Neuron (in vitro differentiated cells): ENCODE data around the gene VWA3B.
A peak's percentile ranks its signal among the peaks of the same experiment; 100 is the strongest.
"Not testable (repeated sequence)": the region's sequence is repeated elsewhere in the genome, so short reads cannot be mapped to it uniquely, and the experiment has no call there.

Source experiments
- H2AFZ ChIP-seq: one replicate; pipeline ENCODE4 v1.6.1; 2013; ENCODE audit warnings: low read depth, mild to moderate bottlenecking, inconsistent platforms, low read length, moderate library complexity
- H3K27me3 ChIP-seq: one replicate; pipeline ENCODE4 v1.6.1; 2013; ENCODE audit warnings: low read length; ENCODE audit not compliant: insufficient read depth
- H3K36me3 ChIP-seq: one replicate; pipeline ENCODE4 v1.6.1; 2013; ENCODE audit warnings: low read length; ENCODE audit not compliant: insufficient read depth
- H3K4me1 ChIP-seq: one replicate; pipeline ENCODE4 v1.6.1; 2013; ENCODE audit warnings: low read length; ENCODE audit not compliant: insufficient read depth
- H3K4me3 ChIP-seq: 2 replicates; pipeline ENCODE4 v1.5.1; 2013; ENCODE audit warnings: mild to moderate bottlenecking, low read length, moderate library complexity
- H3K9me3 ChIP-seq: one replicate; pipeline ENCODE4 v1.6.1; 2013; ENCODE audit warnings: low read length

Gene VWA3B

GRCh38 chr2:98310010-98310409 is 223.0 kb downstream of the VWA3B start:
- peaks cover 3% of the 10 kb centered on the region for H3K36me3 ChIP-seq
- H2AFZ ChIP-seq = no peak overlapping the region
- no peaks in the 10 kb centered on the region for H3K4me1 ChIP-seq
- H3K4me3 ChIP-seq = no peak overlapping the region
- H3K9me3 ChIP-seq = peaks cover 7% of the 10 kb centered on the region
- no peaks in the 10 kb centered on the region for H3K27me3 ChIP-seq

GRCh38 chr2:98311090-98311489 is 224.1 kb downstream of the VWA3B start:
- no peak overlapping the region for H2AFZ ChIP-seq
- no peaks in the 10 kb centered on the region for H3K27me3 ChIP-seq
- no peak overlapping the region for H3K4me3 ChIP-seq
- no peaks in the 10 kb centered on the region for H3K4me1 ChIP-seq
- peaks cover 3% of the 10 kb centered on the region for H3K36me3 ChIP-seq
- peaks cover 4% of the 10 kb centered on the region for H3K9me3 ChIP-seq

DNA sequence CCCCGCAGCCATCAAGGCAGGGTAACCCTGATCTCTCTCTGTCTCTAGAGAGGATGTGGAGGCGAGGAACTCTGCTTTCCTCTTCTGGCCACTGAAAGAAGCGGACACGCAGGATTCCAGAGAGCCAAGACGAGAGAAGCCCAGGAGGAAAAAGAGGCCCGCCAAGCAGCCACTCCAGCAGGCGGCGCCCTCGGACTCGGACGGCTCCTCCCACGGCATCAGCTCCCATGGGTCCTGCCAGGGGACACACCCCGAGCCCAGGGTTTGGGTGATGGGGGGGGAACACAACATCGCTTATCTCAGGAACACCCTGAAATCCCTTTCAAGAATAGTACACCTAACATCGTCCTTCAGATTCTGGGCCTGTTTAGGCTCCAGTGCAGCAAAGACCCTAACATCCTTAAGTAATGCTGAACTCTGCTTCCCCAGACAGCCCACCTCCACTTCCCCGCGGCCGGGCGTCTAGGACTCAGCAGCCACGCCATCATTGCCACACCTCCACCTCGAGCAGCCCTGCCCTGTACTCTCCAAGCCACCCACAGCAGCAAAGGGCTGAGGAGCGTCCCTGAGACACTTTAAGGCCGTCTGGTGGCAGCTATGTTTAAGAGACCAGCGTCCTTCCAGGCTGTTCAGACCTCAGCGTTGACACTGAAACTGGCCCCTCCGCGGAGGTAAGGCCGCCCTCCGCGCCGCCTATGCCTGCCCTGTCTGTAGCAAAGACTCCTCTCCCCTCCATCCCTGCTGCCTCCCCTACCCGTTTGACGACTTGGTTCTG is 225.0 kb downstream of the VWA3B start:
- Histone ChIP-seq H2AFZ (no peak overlapping the region), H3K9me3 (peaks cover 4% of the 10 kb centered on the region), H3K36me3 (peaks cover 3% of the 10 kb centered on the region), H3K27me3 (no peaks in the 10 kb centered on the region), H3K4me1 (no peaks in the 10 kb centered on the region), H3K4me3 (no peak overlapping the region)

GRCh38 chr2:98313492-98314250 is 226.7 kb downstream of the VWA3B start:
- no peak overlapping the region for H3K4me3 ChIP-seq
- peaks cover 4% of the 10 kb centered on the region for H3K9me3 ChIP-seq
- H3K36me3 ChIP-seq = peaks cover 3% of the 10 kb centered on the region
- no peaks in the 10 kb centered on the region for H3K4me1 ChIP-seq
- H2AFZ ChIP-seq = no peak overlapping the region
- no peaks in the 10 kb centered on the region for H3K27me3 ChIP-seq

- H3K4me1 ChIP-seq = no peaks in the 10 kb centered on the region
- H2AFZ ChIP-seq = no peak overlapping the region
- no peak overlapping the region for H3K4me3 ChIP-seq
- peaks cover 3% of the 10 kb centered on the region for H3K36me3 ChIP-seq
- H3K9me3 ChIP-seq = peaks cover 4% of the 10 kb centered on the region
- no peaks in the 10 kb centered on the region for H3K27me3 ChIP-seq
Measured at GRCh38 chr2:98314251-98314650, 227.3 kb downstream of the VWA3B start.

DNA sequence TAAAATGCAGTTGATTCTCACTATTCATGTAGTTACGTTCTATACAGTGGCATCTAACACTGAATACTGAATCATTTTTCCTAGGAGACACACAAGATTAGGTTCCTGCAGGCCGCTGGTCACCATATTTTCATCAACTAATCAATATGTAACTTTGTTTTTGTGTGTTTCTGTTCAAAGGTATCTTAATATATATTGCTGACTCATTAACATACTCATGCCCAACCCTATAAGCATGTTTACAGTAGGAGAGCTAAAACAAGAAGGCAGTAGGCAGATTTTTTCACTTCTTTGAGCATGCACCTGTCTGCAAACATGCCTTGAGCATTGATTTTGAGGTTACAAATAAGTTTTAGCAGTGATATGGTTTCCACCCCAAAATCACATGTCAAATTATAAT is 229.0 kb downstream of the VWA3B start:
- no peaks in the 10 kb centered on the region for H3K4me1 ChIP-seq
- H3K4me3 ChIP-seq = no peak overlapping the region
- no peak overlapping the region for H2AFZ ChIP-seq
- H3K36me3 ChIP-seq = peaks cover under 1% of the 10 kb centered on the region
- no peaks in the 10 kb centered on the region for H3K27me3 ChIP-seq
- H3K9me3 ChIP-seq = peaks cover 11% of the 10 kb centered on the region

DNA sequence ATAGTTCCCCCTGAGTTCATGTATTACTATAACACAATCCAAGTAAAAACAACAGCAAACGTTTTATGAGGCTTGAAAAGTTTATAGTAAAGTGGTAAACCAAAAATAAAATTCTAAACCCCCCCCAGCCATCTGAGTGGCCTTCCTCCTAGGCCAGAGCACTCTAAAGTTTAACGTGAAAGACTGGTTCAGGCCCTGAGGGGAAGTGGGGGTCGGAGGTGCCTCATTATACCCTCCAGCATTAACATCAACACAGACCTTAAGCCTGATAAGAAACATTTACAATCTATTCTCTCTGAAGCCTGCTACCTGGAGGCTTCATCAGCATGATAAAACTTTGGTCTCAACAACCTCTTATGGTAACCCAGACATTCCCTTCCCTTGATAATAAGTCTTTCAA is 230.2 kb downstream of the VWA3B start:
- H3K4me3 ChIP-seq = no peak overlapping the region

GRCh38 chr2:98320171-98320570 is 233.2 kb downstream of the VWA3B start:
- H3K4me3 ChIP-seq, H3K4me1 ChIP-seq, H3K36me3 ChIP-seq, H3K27me3 ChIP-seq, H2AFZ ChIP-seq: not testable (repeated sequence)
- H3K9me3 ChIP-seq = peaks cover 19% of the 10 kb centered on the region

More for the DNA sequence above, 230.2 kb downstream of the VWA3B start:
- H3K4me1 ChIP-seq = no peaks in the 10 kb centered on the region
- H2AFZ ChIP-seq = no peak overlapping the region
- H3K9me3 ChIP-seq = peaks cover 14% of the 10 kb centered on the region
- H3K36me3 ChIP-seq = no peaks in the 10 kb centered on the region
- no peaks in the 10 kb centered on the region for H3K27me3 ChIP-seq

DNA sequence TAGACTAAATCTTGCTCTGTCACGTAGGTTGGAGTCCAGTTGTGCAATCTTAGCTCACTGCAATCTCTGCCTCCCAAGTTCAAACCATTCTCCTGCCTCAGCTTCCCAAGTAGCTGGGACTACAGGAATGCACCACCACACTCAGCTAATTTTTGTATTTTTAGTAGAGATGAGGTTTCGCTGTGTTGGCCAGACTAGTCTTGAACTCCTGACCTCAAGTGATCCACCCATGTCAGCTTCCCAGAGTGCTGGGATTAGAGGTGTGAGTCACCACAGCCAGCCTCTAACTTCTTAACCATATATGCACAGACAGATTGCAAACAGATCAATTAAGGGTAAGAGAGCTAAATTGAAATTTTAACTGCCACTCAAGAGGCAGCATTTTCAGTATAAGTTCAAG is 237.2 kb downstream of the VWA3B start:
- H3K27me3 ChIP-seq = no peaks in the 10 kb centered on the region
- no peak overlapping the region for H3K4me3 ChIP-seq
- H2AFZ ChIP-seq = no peak overlapping the region
- peaks cover 30% of the 10 kb centered on the region for H3K9me3 ChIP-seq
- H3K4me1 ChIP-seq = no peaks in the 10 kb centered on the region
- H3K36me3 ChIP-seq = peaks cover 4% of the 10 kb centered on the region

DNA sequence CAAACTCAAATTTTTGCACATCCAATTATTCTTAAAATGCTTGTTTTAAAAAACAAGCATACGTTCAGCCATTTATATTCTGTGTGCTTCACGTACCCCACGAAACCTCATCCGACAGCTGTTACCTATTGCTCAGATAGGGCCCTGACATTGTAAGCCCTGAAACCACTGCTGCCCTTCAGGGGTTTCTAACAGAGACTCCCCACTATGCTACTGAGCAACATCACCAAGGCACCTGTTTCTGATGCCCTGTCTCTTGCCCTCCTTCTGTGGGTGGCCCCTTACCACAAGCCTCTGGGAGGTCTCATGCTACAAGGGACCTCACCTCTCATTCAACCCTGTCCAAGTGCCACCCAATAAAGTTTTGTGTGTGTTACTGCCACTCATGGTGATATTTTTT is 240.8 kb downstream of the VWA3B start:
- Histone ChIP-seq H3K9me3 (peaks cover 26% of the 10 kb centered on the region), H3K27me3 (no peaks in the 10 kb centered on the region), H3K36me3 (peaks cover 4% of the 10 kb centered on the region), H3K4me1 (peaks cover 11% of the 10 kb centered on the region), H3K4me3 (no peak overlapping the region), H2AFZ (no peak overlapping the region)

DNA sequence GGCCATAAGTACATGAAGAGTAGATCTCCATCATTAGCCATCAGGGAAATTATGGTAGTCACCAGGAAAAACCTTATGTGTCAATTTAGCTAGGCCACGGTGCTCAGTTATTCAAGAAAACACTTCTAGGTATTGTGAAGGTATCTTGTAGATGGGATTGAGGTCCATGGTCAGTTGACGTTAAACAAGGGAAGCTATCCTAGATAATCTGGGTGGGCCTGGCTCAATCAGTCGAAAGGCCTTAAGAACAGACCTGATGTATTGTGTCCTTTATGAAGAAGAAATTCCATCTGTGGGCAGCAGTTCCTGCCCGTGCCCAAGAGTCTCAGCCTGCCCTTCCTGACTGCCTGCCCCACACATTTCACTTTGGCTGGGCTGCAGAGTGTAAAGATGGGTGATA is 242.6 kb downstream of the VWA3B start:
- H3K9me3 ChIP-seq = peaks cover 19% of the 10 kb centered on the region
- H3K27me3 ChIP-seq = no peaks in the 10 kb centered on the region
- peaks cover 28% of the 10 kb centered on the region for H3K4me1 ChIP-seq
- peaks cover 4% of the 10 kb centered on the region for H3K36me3 ChIP-seq
- no peak overlapping the region for H2AFZ ChIP-seq
- H3K4me3 ChIP-seq = no peak overlapping the region

DNA sequence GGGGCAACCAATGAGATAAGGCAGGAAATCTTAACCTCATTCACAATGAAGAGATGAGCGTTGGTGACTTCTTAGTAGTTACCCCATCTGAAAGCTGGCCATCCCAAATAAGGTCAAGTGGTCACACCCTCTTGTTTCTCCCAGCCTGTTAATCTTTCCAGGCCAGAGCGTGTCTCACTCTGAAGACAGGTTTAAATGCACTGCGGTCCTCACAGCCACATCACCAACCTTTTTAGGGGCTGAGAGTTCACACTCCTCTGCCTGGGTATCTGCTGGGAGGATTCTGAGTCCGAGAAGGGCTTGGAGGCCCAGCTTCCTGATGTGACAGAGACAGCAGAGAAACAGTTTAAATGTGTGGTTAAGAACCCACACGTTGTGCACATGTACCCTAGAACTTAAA is 246.0 kb downstream of the VWA3B start:
- peaks cover 10% of the 10 kb centered on the region for H3K9me3 ChIP-seq
- H2AFZ ChIP-seq = no peak overlapping the region
- peaks cover under 1% of the 10 kb centered on the region for H3K36me3 ChIP-seq
- peaks cover 49% of the 10 kb centered on the region for H3K4me1 ChIP-seq
- H3K4me3 ChIP-seq = peak overlapping the region; percentile 24
- no peaks in the 10 kb centered on the region for H3K27me3 ChIP-seq

- Histone ChIP-seq H3K36me3 (no peaks in the 10 kb centered on the region), H3K4me3 (peak overlapping the region; percentile 24), H3K9me3 (peaks cover 8% of the 10 kb centered on the region), H3K4me1 (peaks cover 49% of the 10 kb centered on the region), H3K27me3 (no peaks in the 10 kb centered on the region), H2AFZ (no peak overlapping the region)
Measured at GRCh38 chr2:98333922-98334321, 247.0 kb downstream of the VWA3B start.
